GM21723 (cell line): ENCODE results near the gene ARL6IP1.
"Not testable (repeated sequence)": the region's sequence is repeated elsewhere in the genome, so short reads cannot be mapped to it uniquely, and the experiment has no call there.

ENCODE experiments used
- ATAC-seq: cut with Tn5 transposase; IDR thresholded peaks from one replicate; pipeline ENCODE4 v1.9.1; 2021; ENCODE audit warnings: mild to moderate bottlenecking, moderate library complexity; ENCODE audit not compliant: unreplicated experiment

ARL6IP1 gene

GRCh38 chr16:18800293-18800692, 1.1 kb downstream of the ARL6IP1 start:
- no peak for ATAC-seq

DNA sequence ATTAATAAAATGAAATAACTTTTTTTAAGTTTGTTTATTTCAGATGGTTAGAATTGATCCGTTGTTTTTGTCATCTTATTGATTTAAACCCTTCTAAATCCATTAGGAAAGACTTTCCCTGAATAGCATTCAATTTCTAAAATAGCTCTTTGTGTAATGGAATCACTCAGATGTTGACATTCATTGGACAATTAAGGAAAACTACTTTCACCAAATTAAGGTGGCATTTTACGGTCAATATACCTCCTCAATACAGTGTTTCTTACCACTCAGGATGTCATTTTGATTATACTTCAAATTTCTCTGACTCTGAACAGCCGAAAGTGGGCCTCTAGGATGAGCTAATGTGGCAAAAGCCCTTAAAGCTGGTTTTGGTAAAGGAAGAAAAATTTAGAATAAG, 1.8 kb downstream of the ARL6IP1 start:
- no peak for ATAC-seq

- ATAC-seq = no peak
Measured at GRCh38 chr16:18797746-18798145, 3.6 kb downstream of the ARL6IP1 start.

DNA sequence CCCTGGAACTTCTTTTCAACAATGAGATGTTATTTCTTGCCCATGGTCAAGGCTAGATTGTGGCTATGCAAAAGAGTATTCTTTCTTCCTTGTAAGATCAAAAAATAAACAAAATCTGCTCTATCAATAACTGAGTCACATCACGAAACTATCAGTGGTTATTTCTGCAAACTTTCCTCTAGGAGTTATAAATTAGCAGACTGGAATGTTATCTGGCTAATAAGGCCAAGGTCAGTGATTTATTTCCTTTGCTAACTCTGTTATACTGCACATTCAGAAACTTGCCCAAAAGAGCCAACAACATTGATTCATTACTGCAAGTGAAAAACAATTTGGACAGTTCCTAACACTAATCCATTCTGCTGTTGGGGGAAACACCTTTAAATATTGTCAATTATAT, 5.0 kb downstream of the ARL6IP1 start:
- no peak for ATAC-seq

DNA sequence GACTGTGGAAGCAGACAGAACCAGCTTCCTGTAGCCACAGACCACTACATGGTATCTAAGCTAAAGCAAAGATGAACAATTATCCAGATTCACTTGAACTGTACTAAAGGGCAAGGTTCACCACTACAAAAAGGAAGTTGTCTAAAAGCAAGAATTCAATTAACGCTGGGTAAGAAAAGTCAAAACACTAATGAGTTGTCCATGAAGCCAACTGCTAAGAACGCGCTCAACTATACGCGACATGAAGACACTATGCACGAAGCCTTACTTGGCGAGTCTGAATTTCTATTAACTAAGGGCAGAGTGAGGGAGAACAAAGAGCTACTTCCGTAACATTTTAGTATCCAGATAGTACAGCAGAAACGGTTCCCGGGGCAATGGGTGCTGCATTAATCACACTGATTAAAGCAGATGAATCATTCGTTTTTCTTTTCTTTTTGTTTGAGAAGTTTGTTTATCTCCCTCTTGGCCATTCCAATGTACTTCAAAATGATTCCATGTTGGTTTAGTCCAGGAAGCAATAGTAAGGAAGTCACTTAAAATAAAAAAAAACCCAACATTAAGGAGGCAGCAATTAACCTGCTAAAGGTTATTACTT, 8.4 kb downstream of the ARL6IP1 start:
- ATAC-seq = no peak

GRCh38 chr16:18789850-18790706, 11.3 kb downstream of the ARL6IP1 start, which contains the start of gene RPS15A:
TSS of gene RPS15A (minus strand) at chr16:18790334. CDS start at chr16:18789113, 1,221 bp downstream.
- peak; percentile 89 for ATAC-seq

GRCh38 chr16:18789515-18789849, 11.9 kb downstream of the ARL6IP1 start:
- no peak for ATAC-seq

GRCh38 chr16:18788828-18789514, 12.4 kb downstream of the ARL6IP1 start:
- ATAC-seq = no peak

DNA sequence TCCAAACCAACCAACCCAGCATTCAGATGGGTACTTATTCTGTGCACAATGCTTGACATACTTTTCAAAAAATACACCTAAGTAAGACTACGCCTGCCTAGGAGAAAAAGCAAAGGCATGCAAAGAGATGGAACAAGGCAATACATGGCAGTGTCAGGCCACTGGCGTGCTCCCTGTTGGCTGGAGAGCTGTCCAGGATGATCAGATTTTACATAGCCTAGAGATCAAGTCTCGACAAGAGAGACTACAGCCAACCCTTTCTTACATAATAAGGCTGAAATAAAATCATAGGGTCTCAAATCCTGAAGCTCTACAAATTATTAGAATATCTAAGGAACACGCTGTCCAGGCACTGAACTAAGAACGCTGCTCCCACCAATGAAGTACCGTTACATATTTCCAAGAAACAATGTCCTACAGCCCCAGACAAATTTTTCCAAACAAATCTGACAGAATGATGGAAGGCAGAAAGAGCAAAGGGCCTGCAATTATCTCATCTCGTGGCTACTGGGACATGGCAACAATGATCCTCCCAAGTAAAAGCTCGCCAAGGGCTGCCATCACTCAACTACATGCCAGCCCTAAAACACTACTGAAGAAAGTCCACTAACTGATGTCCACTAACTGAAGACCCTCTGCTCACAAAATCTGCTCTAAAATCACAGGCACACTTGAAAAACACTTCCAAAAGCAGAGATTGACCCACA, 16.3 kb downstream of the ARL6IP1 start:
- no peak for ATAC-seq

GRCh38 chr16:18783430-18784341, 17.7 kb downstream of the ARL6IP1 start:
- no peak for ATAC-seq

DNA sequence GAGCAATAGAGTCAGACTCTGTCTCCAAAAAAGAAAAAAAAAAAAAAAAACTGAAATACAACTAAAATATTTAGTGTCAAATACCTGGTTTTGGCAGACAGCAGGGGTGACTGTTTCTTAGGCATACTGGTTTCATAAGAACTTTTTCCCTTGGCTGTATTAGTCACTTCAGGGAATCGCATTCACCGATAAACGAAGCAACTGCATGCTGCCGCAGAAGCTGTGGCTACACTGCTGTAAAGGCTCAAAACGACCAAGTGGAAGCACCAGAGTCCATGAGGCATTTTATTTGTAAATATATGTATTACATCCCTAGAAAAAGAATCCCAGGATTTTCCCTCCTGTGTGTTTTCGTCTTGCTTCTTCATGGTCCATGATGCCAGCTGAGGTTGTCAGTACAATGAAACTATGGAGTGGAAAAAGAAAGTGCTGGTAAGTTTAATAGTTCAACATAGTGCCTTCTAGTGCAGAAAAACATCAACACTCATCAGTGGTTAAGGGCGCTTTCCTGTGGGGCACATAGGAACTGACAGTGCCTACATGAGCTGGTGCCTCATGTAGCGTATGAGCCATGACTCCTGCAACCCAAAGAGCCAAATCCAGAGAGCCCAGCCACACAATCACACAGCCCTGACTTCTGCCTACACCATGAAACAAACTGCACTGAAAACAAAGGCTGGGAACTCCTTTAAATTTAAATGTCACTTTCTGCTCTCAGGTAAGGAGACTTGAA, 18.5 kb downstream of the ARL6IP1 start:
- ATAC-seq = no peak

- ATAC-seq = not testable (repeated sequence)
Measured at GRCh38 chr16:18781232-18781631, 20.1 kb downstream of the ARL6IP1 start.

DNA sequence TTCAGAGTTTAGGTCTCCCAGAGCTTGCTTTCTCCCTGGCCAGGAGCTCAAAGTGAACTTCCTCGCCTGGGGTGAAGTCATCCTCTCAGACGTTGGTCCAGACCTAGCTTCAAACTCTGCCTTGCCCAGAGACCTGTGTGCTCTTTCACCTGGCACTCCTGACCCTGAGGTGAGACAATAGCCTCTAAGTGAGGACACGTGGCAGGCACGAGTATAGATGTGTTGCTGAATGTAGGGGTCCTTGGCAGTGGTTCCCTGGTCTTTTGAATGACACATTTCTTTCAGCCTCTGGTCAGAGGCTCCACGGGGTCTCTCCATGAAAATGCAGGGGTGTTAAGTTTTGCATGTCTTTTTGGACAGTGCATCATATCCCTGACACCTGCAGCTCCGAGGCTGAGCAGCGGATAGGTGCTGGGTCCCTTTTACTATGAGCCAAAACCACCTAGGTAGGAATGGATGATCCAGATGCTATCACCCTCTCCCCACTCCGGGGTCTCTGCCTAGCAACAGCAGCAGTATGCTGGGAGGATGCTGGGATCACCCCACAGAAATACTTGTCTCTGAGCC, 20.8 kb downstream of the ARL6IP1 start:
- ATAC-seq = not testable (repeated sequence)

DNA sequence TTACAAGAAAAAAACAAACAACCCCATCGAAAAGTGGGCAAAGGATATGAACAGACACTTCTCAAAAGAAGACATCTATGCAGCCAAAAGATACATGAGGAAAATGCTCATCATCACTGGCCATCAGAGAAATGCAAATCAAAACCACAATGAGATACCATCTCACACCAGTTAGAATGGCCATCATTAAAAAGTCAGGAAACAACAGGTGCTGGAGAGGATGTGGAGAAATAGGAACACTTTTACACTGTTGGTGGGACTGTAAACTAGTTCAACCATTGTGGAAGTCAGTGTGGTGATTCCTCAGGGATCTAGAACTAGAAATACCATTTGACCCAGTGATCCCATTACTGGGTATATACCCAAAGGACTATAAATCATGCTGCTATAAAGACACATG, 23.7 kb downstream of the ARL6IP1 start:
- ATAC-seq = not testable (repeated sequence)

GRCh38 chr16:18776334-18776733, 25.0 kb downstream of the ARL6IP1 start:
- not testable (repeated sequence) for ATAC-seq

- not testable (repeated sequence) for ATAC-seq
Measured at GRCh38 chr16:18774651-18775050, 26.7 kb downstream of the ARL6IP1 start.

DNA sequence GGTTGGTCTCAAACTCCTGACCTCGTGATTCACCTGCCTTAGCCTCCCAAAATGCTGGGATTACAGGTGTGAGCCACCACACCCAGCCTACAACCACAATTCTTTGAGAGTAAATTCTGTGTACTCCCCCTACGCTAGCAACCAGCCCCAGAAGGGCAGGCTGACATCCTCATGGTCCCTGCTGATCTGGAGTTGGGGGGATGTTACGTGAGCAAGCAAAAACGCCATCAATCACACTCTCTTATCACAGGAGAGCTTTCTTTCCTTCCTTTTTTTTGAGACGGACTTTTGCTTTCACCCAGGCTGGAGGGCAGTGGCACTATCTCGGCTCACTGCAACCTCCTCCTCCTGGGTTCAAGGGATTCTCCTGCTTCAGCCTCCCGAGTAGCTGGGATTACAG, 29.2 kb downstream of the ARL6IP1 start:
- not testable (repeated sequence) for ATAC-seq

DNA sequence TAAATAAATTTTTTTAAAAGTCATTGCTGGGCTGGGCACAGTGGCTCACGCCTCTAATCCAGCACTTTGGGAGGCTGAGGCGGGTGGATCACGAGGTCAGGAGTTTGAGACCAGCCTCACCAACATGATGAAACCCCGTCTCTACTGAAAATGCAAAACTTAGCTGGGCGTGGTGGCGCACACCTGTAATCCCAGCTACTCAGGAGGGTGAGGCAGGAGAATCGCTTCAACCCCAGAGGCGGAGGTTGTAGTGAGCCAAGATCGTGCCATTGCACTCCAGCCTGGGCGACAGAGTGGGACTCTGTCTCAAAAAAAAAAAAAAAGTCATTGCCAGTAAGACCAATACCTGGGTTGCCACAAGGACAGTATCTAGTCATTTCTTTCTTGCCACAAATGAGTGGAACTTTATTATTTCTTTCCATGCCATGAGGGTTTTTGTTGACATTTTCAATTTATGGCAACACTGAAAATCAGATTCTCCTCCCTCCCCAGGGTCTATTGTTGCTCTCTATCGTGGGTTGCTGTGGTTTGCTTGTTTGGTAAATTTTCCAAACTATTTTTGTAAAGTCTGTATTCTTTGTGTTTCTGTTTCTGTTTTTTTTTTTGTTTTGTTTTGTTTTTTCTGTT, 30.9 kb downstream of the ARL6IP1 start:
- ATAC-seq = not testable (repeated sequence)

- peak; percentile 72 for ATAC-seq
Measured at GRCh38 chr16:18767217-18767616, 34.1 kb downstream of the ARL6IP1 start.
